Measurements from ENCODE around the gene HEXIM2. TPM values are rescaled to one million over a fixed set of nuclear protein-coding genes. Genes with fewer than 3 reads are reported as not detected.

Gene HEXIM2
- total RNA-seq, 2 donors from 2014 or later = 12.5 to 13.0 TPM

GRCh38 chr17:45130681-45131615 is 30.7 kb upstream of the HEXIM2 start:
- H3K36me3 Mint-ChIP-seq (ENCODE audit: insufficient read depth in 2 of 2) = no peaks in the 10 kb centered on the region

GRCh38 chr17:45131616-45132319 is 29.9 kb upstream of the HEXIM2 start:
- no peaks in the 10 kb centered on the region for H3K9me3 Mint-ChIP-seq
- H3K4me3 Mint-ChIP-seq = peak overlapping the region; percentile 74 to 85
- H3K36me3 Mint-ChIP-seq (ENCODE audit: insufficient read depth in 2 of 2) = no peaks in the 10 kb centered on the region
- H3K27ac Mint-ChIP-seq = no peak overlapping the region
- peaks cover 8% of the 10 kb centered on the region for H3K27me3 Mint-ChIP-seq (ENCODE audit: low read depth)
- H3K4me1 Mint-ChIP-seq (ENCODE audit: low read depth) = peaks cover 21% of the 10 kb centered on the region
- peak; percentile 7 to 8 for ATAC-seq (replicated peaks in 1 of 2)
- DNase-seq = peak; percentile 68 to 74

More at GRCh38 chr17:45130681-45131615, 30.7 kb upstream of the HEXIM2 start:
- Mint-ChIP-seq H3K27me3 (ENCODE audit: low read depth) (peaks cover 8% of the 10 kb centered on the region), H3K9me3 (no peaks in the 10 kb centered on the region), H3K4me3 (peak overlapping the region; percentile 74 to 85), H3K27ac (no peak overlapping the region), H3K4me1 (ENCODE audit: low read depth) (peaks cover 13% of the 10 kb centered on the region)
- DNase-seq (no peak), ATAC-seq (replicated peaks in 1 of 2) (no peak)

GRCh38 chr17:45132320-45132571 is 29.4 kb upstream of the HEXIM2 start, which contains the start of gene PLCD3:
Gene PLCD3 (minus strand): TSS chr17:45132515. CDS start chr17:45132410, 105 bp downstream.
- no peak for DNase-seq
- peak in 1 of 2 donors; percentile 48 for ATAC-seq (replicated peaks in 1 of 2)
- H3K9me3 Mint-ChIP-seq = no peaks in the 10 kb centered on the region
- H3K4me3 Mint-ChIP-seq = peak within 1 kb of the TSS; percentile 85 to 95
- peaks cover 8% of the 10 kb centered on the region for H3K27me3 Mint-ChIP-seq (ENCODE audit: low read depth)
- peak within 1 kb of the TSS; percentile 28 for H3K27ac Mint-ChIP-seq
- no peaks in the 10 kb centered on the region for H3K36me3 Mint-ChIP-seq (ENCODE audit: insufficient read depth in 2 of 2)
- peaks cover 21% of the 10 kb centered on the region for H3K4me1 Mint-ChIP-seq (ENCODE audit: low read depth)

- Mint-ChIP-seq H3K27ac (peak overlapping the region; percentile 28), H3K4me1 (ENCODE audit: low read depth) (peaks cover 21% of the 10 kb centered on the region), H3K36me3 (ENCODE audit: insufficient read depth in 2 of 2) (no peaks in the 10 kb centered on the region), H3K9me3 (no peaks in the 10 kb centered on the region), H3K4me3 (peak overlapping the region; percentile 85 to 95), H3K27me3 (ENCODE audit: low read depth) (peaks cover 8% of the 10 kb centered on the region)
- peak; percentile 77 to 80 for DNase-seq
- ATAC-seq (replicated peaks in 1 of 2) = peak; percentile 43 to 50
Observed at GRCh38 chr17:45132572-45133463, 28.9 kb upstream of the HEXIM2 start.

DNA sequence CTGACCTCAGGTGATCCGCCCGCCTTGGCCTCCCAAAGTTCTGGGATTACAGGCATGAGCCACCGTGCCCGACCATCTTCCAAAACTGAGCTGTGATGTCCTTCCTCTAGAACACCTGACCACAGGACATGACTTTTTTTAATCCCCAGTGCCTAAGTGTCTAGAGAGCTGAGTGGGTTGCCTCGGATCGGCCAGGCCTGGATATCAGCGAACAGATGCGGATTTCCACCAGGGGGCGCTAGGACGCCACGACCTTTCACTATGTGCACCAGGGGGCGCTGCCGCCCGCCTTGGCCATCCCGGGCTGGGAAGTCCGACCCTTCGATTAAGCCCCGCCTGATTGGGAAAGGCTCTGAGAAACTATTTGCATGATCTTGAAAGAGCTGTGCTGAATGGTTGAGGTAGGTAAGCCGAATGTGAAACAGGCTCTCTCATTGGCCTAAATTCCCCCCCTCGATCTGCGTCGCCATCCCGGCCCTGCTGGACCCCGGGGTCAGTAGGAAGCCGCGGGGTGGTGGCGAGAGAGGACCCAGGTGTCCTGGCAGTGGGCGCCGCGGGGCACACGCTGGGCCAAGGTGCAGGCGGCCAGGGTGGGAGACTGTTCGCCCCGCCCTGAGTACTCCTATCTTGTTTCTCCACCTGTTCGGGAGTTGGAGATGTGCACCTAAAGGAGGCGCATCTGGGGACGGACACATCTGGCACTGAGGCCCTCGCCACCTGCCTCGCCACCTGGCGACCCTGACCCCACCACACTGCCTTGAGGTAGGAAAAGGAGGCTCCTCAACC is 26.3 kb upstream of the HEXIM2 start, which contains the start of gene ACBD4:
TSS of gene ACBD4 (plus strand) at position 496 of the 786 bp plus-strand sequence. CDS start 458 bp downstream, outside the sequence.
- Mint-ChIP-seq H3K4me3 (peak within 1 kb of the TSS; percentile 88 to 92), H3K27ac (peak within 1 kb of the TSS; percentile 69), H3K36me3 (ENCODE audit: insufficient read depth in 2 of 2) (no peaks in the 10 kb centered on the region), H3K9me3 (no peaks in the 10 kb centered on the region), H3K27me3 (ENCODE audit: low read depth) (peaks cover 8% of the 10 kb centered on the region), H3K4me1 (ENCODE audit: low read depth) (peaks cover 21% of the 10 kb centered on the region)
- peak; percentile 96 to 98 for DNase-seq
- ATAC-seq (replicated peaks in 1 of 2) = peak; percentile 85 to 86

DNA sequence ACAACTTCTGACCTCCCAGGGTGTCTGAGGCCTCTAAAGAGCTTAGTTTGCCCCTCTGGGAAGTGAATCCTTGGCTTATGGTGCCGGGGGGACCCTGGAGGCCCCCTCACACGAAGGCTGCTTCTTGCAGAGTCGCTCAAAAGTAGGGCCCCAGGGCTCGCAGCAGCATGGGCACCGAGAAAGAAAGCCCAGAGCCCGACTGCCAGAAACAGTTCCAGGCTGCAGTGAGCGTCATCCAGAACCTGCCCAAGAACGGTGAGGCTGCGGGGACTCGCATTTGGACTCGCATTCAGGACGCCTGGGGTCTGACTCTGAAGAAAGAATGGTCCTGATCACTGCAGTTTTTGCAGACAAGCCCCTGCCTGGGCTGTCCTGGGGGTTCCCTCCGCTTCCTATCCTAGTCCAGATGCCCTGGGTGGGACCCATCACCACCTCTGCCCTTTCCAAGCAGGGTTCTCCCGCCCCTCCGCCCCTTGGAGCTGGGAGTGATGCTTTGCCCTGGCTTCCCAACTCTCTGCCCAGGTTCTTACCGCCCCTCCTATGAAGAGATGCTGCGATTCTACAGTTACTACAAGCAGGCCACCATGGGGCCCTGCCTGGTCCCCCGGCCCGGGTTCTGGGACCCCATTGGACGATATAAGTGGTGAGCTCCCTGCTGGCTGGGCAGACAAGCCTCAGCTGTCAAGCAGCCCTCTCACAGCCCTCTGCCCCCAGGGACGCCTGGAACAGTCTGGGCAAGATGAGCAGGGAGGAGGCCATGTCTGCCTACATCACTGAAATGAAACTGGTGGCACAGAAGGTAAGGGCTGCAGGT is 25.5 kb upstream of the HEXIM2 start:
- DNase-seq (no peak), ATAC-seq (replicated peaks in 1 of 2) (no peak)
- peaks cover 2% of the 10 kb centered on the region in 2 donors for H3K36me3 Mint-ChIP-seq (ENCODE audit: insufficient read depth in 2 of 2)
- H3K27me3 Mint-ChIP-seq (ENCODE audit: low read depth) = peaks cover 4% of the 10 kb centered on the region
- no peaks in the 10 kb centered on the region for H3K9me3 Mint-ChIP-seq
- peak overlapping the region; percentile 69 for H3K27ac Mint-ChIP-seq
- peak overlapping the region; percentile 88 to 92 for H3K4me3 Mint-ChIP-seq
- H3K4me1 Mint-ChIP-seq (ENCODE audit: low read depth) = peaks cover 21% of the 10 kb centered on the region

GRCh38 chr17:45136846-45137560 is 24.7 kb upstream of the HEXIM2 start:
- DNase-seq = no peak
- Mint-ChIP-seq H3K27ac (no peak overlapping the region), H3K36me3 (ENCODE audit: insufficient read depth in 2 of 2) (peaks cover 2% of the 10 kb centered on the region in 2 donors)

DNA sequence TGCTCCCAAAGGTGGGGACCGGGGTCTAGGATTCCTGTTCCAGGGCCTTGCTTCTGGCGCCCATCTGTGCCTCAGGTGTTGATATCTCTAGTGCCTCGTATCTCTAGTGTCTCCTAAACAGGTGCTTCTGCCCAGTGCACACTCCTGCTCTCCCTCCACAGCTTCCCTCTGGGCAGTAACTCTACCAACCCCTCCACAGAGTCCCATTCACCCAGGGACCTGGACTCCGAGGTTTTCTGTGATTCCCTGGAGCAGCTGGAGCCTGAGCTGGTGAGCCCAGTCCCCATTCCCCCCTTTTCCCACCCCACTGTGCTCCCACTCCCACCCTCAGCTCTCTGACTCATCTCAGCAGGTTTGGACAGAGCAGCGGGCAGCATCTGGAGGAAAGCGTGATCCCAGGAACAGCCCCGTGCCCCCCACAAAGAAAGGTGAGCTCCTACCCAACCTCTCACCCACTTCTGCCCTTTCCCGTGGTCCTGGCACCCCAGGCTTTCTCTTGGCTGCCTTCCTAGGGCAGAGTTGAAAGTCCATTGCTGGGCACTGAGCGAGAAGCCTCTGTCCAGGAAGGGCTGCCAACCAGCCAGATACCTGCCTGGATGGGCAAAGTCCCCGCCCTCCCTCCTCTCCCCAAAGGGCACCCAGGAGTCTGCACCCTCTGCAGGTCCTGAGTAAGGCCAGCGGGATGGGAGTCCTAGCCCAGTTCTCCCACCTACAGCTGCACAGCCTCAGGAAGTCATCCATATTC is 23.9 kb upstream of the HEXIM2 start:
- H3K27ac Mint-ChIP-seq = no peak overlapping the region

More at GRCh38 chr17:45136846-45137560, 24.7 kb upstream of the HEXIM2 start:
- H3K9me3 Mint-ChIP-seq = no peaks in the 10 kb centered on the region
- ATAC-seq (replicated peaks in 1 of 2) = no peak
- peak overlapping the region; percentile 88 to 92 for H3K4me3 Mint-ChIP-seq
- H3K27me3 Mint-ChIP-seq (ENCODE audit: low read depth) = no peaks in the 10 kb centered on the region
- H3K4me1 Mint-ChIP-seq (ENCODE audit: low read depth) = peaks cover 21% of the 10 kb centered on the region

DNA sequence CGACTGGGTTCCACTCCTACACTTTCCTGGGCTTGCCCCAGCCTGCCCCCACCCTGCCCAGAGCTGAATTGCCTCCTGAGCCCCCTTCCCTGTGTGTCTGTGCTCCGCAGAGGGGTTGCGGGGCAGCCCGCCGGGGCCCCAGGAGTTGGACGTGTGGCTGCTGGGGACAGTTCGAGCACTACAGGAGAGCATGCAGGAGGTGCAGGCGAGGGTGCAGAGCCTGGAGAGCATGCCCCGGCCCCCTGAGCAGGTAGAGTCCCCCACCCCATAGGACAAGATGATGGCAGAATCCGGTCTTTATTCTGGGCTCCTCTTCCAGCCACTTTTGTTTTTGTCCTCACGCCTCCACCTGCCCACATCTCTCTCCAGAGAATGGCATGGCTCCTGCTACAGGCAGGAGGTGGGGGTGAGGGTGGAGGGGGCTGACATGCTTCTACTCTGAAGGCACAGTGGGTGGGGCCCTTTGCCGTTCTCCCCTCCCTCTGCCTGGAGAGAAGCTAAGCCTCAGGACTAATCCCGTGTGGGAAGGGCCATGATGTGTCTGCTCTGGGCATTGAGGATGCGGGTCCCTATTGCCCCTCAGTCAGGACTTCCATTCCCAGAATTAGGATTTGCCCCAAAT is 22.7 kb upstream of the HEXIM2 start:
- DNase-seq = no peak
- Mint-ChIP-seq H3K4me1 (ENCODE audit: low read depth) (peaks cover 21% of the 10 kb centered on the region), H3K36me3 (ENCODE audit: insufficient read depth in 2 of 2) (peaks cover 2% of the 10 kb centered on the region in 2 donors), H3K27me3 (ENCODE audit: low read depth) (no peaks in the 10 kb centered on the region), H3K4me3 (no peak overlapping the region), H3K9me3 (no peaks in the 10 kb centered on the region), H3K27ac (no peak overlapping the region)
- no peak for ATAC-seq (replicated peaks in 1 of 2)

More for the DNA sequence above, 23.9 kb upstream of the HEXIM2 start:
- peaks cover 2% of the 10 kb centered on the region in 2 donors for H3K36me3 Mint-ChIP-seq (ENCODE audit: insufficient read depth in 2 of 2)
- H3K4me1 Mint-ChIP-seq (ENCODE audit: low read depth) = peaks cover 21% of the 10 kb centered on the region
- DNase-seq (no peak), ATAC-seq (replicated peaks in 1 of 2) (no peak)
- no peaks in the 10 kb centered on the region for H3K27me3 Mint-ChIP-seq (ENCODE audit: low read depth)
- no peak overlapping the region for H3K4me3 Mint-ChIP-seq
- H3K9me3 Mint-ChIP-seq = no peaks in the 10 kb centered on the region

DNA sequence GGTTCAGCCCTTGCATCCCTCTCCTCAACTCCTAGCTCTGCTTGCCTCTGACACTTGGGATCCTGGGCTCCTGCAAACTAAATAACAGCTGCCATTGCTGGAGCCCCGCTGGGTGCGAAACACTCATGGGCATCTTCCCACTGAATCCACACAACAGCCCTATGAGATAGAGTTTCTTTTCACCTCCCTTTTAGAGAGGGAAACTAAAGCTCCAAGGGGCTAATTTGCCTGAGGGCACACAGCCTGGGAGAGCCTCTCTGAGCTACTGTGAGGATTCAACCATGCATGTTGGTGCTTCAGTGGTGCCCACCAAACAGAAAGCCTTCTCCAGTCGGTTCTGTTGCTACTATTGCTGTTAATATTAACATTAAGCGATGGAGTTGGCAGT is 22.1 kb upstream of the HEXIM2 start:
- no peak for ATAC-seq (replicated peaks in 1 of 2)
- H3K36me3 Mint-ChIP-seq (ENCODE audit: insufficient read depth in 2 of 2) = peaks cover 2% of the 10 kb centered on the region in 2 donors
- H3K27ac Mint-ChIP-seq = no peak overlapping the region

More for the DNA sequence above, 22.1 kb upstream of the HEXIM2 start:
- DNase-seq = no peak
- Mint-ChIP-seq H3K9me3 (no peaks in the 10 kb centered on the region), H3K27me3 (ENCODE audit: low read depth) (no peaks in the 10 kb centered on the region), H3K4me3 (no peak overlapping the region), H3K4me1 (ENCODE audit: low read depth) (peaks cover 21% of the 10 kb centered on the region)
